GM19324 (cell line): ENCODE data around the gene SINHCAF.

ENCODE experiments used
- ATAC-seq: cut with Tn5 transposase; IDR thresholded peaks from one replicate; pipeline ENCODE4 v1.9.1; 2021; ENCODE audit warnings: mild to moderate bottlenecking, moderate library complexity; ENCODE audit not compliant: unreplicated experiment, low FRiP score

The SINHCAF gene

GRCh38 chr12:31339831-31340622 lies 14.1 kb upstream of the SINHCAF start:
- ATAC-seq, result no peak

- no peak for ATAC-seq
These were observed 12.0 kb upstream of the SINHCAF start for GRCh38 chr12:31337952-31338351.

- ATAC-seq, result no peak
These were observed 5.3 kb upstream of the SINHCAF start for GRCh38 chr12:31331242-31331641.

GRCh38 chr12:31326736-31327659 lies 1.0 kb upstream of the SINHCAF start:
- ATAC-seq, result no peak

- ATAC-seq, result no peak
These were observed 450 bp downstream of the SINHCAF start for GRCh38 chr12:31325524-31325875.

GRCh38 chr12:31324845-31325523 lies 966 bp downstream of the SINHCAF start:
- no peak for ATAC-seq

- peak; percentile 34 for ATAC-seq
These were observed 1.7 kb downstream of the SINHCAF start for GRCh38 chr12:31324116-31324844.

GRCh38 chr12:31323391-31324115 lies 2.4 kb downstream of the SINHCAF start:
- ATAC-seq, result peak; percentile 20

- ATAC-seq, result no peak
These were observed 3.1 kb downstream of the SINHCAF start for GRCh38 chr12:31322801-31323207.

- no peak for ATAC-seq
These were observed 4.1 kb downstream of the SINHCAF start for GRCh38 chr12:31321897-31322228.

GRCh38 chr12:31321186-31321896 lies 4.6 kb downstream of the SINHCAF start:
- ATAC-seq, result no peak

- ATAC-seq, result no peak
These were observed 7.2 kb downstream of the SINHCAF start for GRCh38 chr12:31318657-31319269.

GRCh38 chr12:31317471-31318395 lies 8.2 kb downstream of the SINHCAF start:
- no peak for ATAC-seq

- no peak for ATAC-seq
These were observed 9.1 kb downstream of the SINHCAF start for GRCh38 chr12:31316891-31317290.

GRCh38 chr12:31315784-31316465 lies 10.0 kb downstream of the SINHCAF start:
- no peak for ATAC-seq

- no peak for ATAC-seq
These were observed 10.8 kb downstream of the SINHCAF start for GRCh38 chr12:31315044-31315715.

- ATAC-seq, result no peak
These were observed 13.5 kb downstream of the SINHCAF start for GRCh38 chr12:31312431-31312830.
